Body of pancreas (tissue), 4 donors: ENCODE measurements around the gene KRTAP5-9. TPM values are rescaled to one million over a fixed set of nuclear protein-coding genes. Genes with fewer than 3 reads are reported as not detected.
A peak's percentile ranks its signal among the peaks of the same experiment; 100 is the strongest.

ENCODE experiments used
- ATAC-seq: fragments of 150-250 bp; one replicate; pipeline ENCODE4 v1.9.1; 2016
- DNase-seq, 4 donors: peaks; one replicate each; pipeline ENCODE4 v3.0.0-alpha.2; 2019
- H3K27ac ChIP-seq, 4 donors: fragments of 200-600 bp; sonication (generic); 1 replicate in 3 of 4; 2 replicates in 1 of 4; pipeline versions ENCODE4 v1.5.1 to v1.6.1; 2016 to 2019; ENCODE audit warnings: mild to moderate bottlenecking in 1 of 4, mixed read lengths in 1 of 4, moderate library complexity in 1 of 4
- H3K27me3 ChIP-seq, 2 donors: fragments of 200-600 bp; sonication (generic); one replicate each; pipeline ENCODE4 v1.6.0; 2016; ENCODE audit warnings: mild to moderate bottlenecking in 1 of 2
- H3K36me3 ChIP-seq, 2 donors: fragments of 200-600 bp; sonication (generic); replicated peaks in 1 of 2; 2 replicates each; pipeline ENCODE4 v1.5.1; 2016; ENCODE audit warnings: low read depth in 2 of 2; ENCODE audit not compliant: insufficient read depth in 1 of 2
- H3K4me1 ChIP-seq: fragments of 200-600 bp; sonication (generic); one replicate; pipeline ENCODE4 v1.6.0; 2016
- H3K4me3 ChIP-seq, 2 donors: fragments of 200-600 bp; sonication (generic); 1 replicate in 1 of 2; 2 replicates in 1 of 2; pipeline ENCODE4 v1.5.1; 2016 to 2019
- H3K9me3 ChIP-seq, 3 donors: fragments of 200-600 bp; sonication (generic); 1 replicate in 2 of 3; 2 replicates in 1 of 3; pipeline ENCODE4 v1.5.1; 2016
- POLR2A ChIP-seq, 3 donors: fragments of 450-650 bp; IDR thresholded peaks; one replicate each; pipeline ENCODE4 v1.6.1; 2016; ENCODE audit warnings: antibody characterized with exemption in 3 of 3, mild to moderate bottlenecking in 2 of 3
- WGBS, 2 donors: methylation state at CpG; one replicate each; pipeline ENCODE4 v1.1.5; 2017; 5-methylcytosine and 5-hydroxymethylcytosine counted together
- intact Hi-C: fragments of 100-400 bp; cut with DNase I; formaldehyde crosslinking; loops from one replicate; pipeline ENCODE4 v1.15.1; 2023
- total RNA-seq, 2 donors: library from RNA; depleted of rRNA; stranded (reverse); fragments of >200 nt; gene quantifications; one replicate each; pipeline ENCODE4 v1.1.0, GENCODE V29; 2016
- TF ChIP-seq, protein P1 (sequence below), 7 experiments: fragments of 450-650 bp in 4 of 7; fragments of 200-600 bp in 3 of 7; sonication (generic) in 3 of 7; IDR thresholded peaks; one replicate each; pipeline ENCODE4 v1.5.1; 2016 to 2019; ENCODE audit warnings: antibody characterized with exemption in 7 of 7

Gene KRTAP5-9
- total RNA-seq, 2 donors from 2014 or later: 3.0 TPM; not detected in 1

DNA sequence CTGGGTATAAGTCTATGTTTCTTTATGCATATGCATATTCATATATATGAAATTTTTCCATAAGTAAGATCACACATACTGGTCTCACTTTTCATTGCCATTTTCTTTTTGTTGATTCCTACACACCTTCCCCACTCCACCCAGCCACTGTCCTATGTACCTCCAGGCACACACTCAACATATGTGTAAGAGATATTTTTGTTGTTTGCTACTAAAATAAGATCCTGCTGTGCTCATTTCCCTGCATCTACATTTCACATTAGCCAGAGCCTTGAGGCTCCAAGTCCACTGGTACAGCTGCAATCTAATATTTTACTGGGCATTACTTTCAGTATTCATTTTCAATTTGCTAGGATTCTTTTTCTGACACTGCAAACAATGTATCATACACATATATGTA lies 9.0 kb downstream of the KRTAP5-9 start:
- Histone ChIP-seq H3K9me3 (no peaks in the 10 kb centered on the region), H3K27me3 (no peaks in the 10 kb centered on the region), H3K36me3 (no peaks in the 10 kb centered on the region), H3K27ac (no peak overlapping the region), H3K4me1 (no peaks in the 10 kb centered on the region), H3K4me3 (no peak overlapping the region)
- TF ChIP-seq POLR2A (IDR thresholded peaks at IDR 0.05): no peak
- TF ChIP-seq, protein P1, sequence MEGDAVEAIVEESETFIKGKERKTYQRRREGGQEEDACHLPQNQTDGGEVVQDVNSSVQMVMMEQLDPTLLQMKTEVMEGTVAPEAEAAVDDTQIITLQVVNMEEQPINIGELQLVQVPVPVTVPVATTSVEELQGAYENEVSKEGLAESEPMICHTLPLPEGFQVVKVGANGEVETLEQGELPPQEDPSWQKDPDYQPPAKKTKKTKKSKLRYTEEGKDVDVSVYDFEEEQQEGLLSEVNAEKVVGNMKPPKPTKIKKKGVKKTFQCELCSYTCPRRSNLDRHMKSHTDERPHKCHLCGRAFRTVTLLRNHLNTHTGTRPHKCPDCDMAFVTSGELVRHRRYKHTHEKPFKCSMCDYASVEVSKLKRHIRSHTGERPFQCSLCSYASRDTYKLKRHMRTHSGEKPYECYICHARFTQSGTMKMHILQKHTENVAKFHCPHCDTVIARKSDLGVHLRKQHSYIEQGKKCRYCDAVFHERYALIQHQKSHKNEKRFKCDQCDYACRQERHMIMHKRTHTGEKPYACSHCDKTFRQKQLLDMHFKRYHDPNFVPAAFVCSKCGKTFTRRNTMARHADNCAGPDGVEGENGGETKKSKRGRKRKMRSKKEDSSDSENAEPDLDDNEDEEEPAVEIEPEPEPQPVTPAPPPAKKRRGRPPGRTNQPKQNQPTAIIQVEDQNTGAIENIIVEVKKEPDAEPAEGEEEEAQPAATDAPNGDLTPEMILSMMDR (IDR thresholded peaks at IDR 0.05): no peak
- no peak for DNase-seq
- intact Hi-C loops: no loop called here
- no peak for ATAC-seq

DNA sequence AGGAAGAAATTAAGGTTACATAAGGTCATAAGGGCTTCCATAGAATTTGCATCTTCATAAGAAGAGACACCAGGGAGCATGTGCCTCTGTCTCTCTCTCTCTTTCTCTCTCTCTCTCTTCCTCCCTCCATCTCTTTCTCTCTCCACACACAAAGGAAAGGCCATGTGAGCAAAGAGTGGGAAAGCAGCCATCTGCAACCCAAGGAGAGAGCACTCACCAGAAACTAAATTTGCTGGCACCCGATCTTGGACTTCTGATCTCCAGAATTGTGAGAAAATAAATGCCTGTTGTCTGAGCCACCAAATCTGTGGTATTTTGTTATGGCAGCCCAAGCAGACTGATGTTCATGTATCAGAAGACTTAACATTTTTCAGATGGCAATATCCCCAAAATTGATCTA lies 10.8 kb downstream of the KRTAP5-9 start:
- Histone ChIP-seq H3K9me3 (no peaks in the 10 kb centered on the region), H3K4me3 (no peak overlapping the region), H3K4me1 (no peaks in the 10 kb centered on the region), H3K27me3 (no peaks in the 10 kb centered on the region), H3K27ac (no peak overlapping the region), H3K36me3 (no peaks in the 10 kb centered on the region)
- WGBS, 2 donors: 50 to 56% methylated on average over 1 of the region's 1 CpG
- no peak for TF ChIP-seq POLR2A (IDR thresholded peaks at IDR 0.05)
- TF ChIP-seq, protein P1 (IDR thresholded peaks at IDR 0.05): no peak
- no peak for ATAC-seq
- intact Hi-C loops: no loop called here
- no peak for DNase-seq

DNA sequence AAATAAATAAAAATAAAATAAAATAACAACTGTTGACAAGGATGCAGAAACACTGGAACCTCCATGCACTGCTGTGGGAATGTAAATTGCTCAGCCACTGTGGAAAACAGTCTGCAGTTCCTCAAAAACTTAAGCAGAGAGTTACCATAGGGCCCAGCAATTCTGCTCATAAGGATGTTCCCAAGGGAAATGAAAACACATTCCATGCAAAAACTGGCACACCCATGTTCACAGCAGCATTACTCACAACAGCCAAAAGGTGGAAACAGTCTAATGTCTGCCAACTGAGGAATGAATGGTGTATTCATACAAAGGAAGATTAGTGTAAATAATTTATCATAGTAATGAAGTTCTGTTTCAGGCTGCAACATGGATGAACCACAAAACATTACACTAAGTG lies 13.9 kb downstream of the KRTAP5-9 start:
- no peak for ATAC-seq
- no peak for DNase-seq
- Histone ChIP-seq H3K27me3 (no peaks in the 10 kb centered on the region), H3K4me1 (no peaks in the 10 kb centered on the region), H3K4me3 (no peak overlapping the region), H3K36me3 (no peaks in the 10 kb centered on the region), H3K27ac (no peak overlapping the region), H3K9me3 (no peaks in the 10 kb centered on the region)
- intact Hi-C loops: no loop called here
- TF ChIP-seq, protein P1 (IDR thresholded peaks at IDR 0.05): no peak
- TF ChIP-seq POLR2A (IDR thresholded peaks at IDR 0.05): no peak

DNA sequence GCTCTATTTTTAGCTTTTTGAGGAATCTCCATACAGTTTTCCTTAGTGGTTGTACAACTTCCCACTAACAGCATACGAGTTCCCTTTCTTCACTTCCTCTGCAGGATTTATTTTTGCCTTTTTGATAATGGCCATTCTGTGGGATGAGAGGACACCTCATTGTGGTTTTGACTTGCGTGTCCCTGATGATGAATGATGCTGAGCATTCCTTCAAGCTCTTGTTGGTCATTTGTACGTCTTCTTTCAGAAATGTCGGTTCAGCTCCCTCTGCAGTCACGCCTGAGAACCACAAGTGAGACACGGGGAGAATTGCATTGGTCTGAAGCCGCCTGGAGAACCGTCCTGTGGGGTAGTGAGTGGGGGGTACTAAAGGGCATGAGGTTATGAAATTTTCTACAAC lies 15.2 kb downstream of the KRTAP5-9 start:
- DNase-seq (peak in 2 of 4 donors; percentile 31 to 35), ATAC-seq (no peak)
- intact Hi-C loops: no loop called here
- TF ChIP-seq, protein P1 (IDR thresholded peaks at IDR 0.05): peak in 4 of 7 experiments; percentile 5 to 40 (median 30)
- TF ChIP-seq POLR2A (IDR thresholded peaks at IDR 0.05): no peak
- Histone ChIP-seq H3K4me3 (no peak overlapping the region), H3K9me3 (no peaks in the 10 kb centered on the region), H3K27ac (no peak overlapping the region), H3K36me3 (no peaks in the 10 kb centered on the region), H3K4me1 (no peaks in the 10 kb centered on the region), H3K27me3 (no peaks in the 10 kb centered on the region)
- 30 to 39% methylated on average over 8 of the region's 8 CpGs for WGBS, 2 donors

DNA sequence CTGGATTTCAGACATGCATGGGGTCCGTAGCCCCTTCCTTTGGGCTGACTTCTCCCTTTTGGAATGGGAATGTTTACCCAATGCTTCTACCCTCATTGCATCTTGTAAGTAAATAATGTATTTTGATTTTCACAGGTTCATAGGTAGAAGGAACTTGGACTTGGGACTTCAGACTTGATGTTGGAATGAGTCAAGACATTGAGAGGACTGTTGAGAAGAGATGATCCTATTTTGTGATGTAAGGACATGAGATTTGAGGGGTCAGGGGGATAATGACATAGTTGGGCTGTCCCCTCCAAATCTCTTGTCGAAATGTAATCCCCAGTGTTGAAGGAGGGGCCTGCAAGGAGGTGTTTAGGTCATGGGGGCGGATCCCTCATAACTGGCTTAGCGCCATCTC lies 16.2 kb downstream of the KRTAP5-9 start:
- Histone ChIP-seq H3K27me3 (no peaks in the 10 kb centered on the region), H3K36me3 (no peaks in the 10 kb centered on the region), H3K27ac (no peak overlapping the region), H3K4me1 (no peaks in the 10 kb centered on the region), H3K4me3 (no peak overlapping the region), H3K9me3 (no peaks in the 10 kb centered on the region)
- TF ChIP-seq, protein P1 (IDR thresholded peaks at IDR 0.05): no peak
- no peak for TF ChIP-seq POLR2A (IDR thresholded peaks at IDR 0.05)
- DNase-seq (no peak), ATAC-seq (no peak)
- WGBS, 2 donors: 86 to 91% methylated on average over 4 of the region's 4 CpGs
- intact Hi-C loops: no loop called here
